IMR-90 (cell line): ENCODE results near the gene DHX57. TPM values are rescaled to one million over a fixed set of nuclear protein-coding genes. Genes with fewer than 3 reads are reported as not detected.

Source experiments
- ATAC-seq: fragments of 200-7000 bp; cut with Tn5 transposase; 2 replicates; pipeline ENCODE4 v1.9.1; 2020; ENCODE audit warnings: low read depth, mild to moderate bottlenecking, moderate library complexity
- BruUV-seq: library from RNA; stranded (reverse); fragments of 400-500 nt; replicated peaks from 2 replicates; lab custom pipeline; 2021; lab: Mats Ljungman, UMichigan
- CTCF ChIA-PET: fragments of 300-600 bp; formaldehyde crosslinking; extraction: SDS; loops from one replicate; lab custom pipeline; 2021; ENCODE audit warnings: antibody characterized with exemption; lab: Yijun Ruan, JAX
- POLR2A ChIA-PET: fragments of 300-600 bp; sonication (Branson Sonifier 250); formaldehyde crosslinking; loops from one replicate; lab custom pipeline; 2022; ENCODE audit warnings: antibody characterized with exemption; ENCODE audit not compliant: unreplicated experiment; lab: Charles Lee
- DNase-seq: peaks from one replicate; pipeline ENCODE4 v3.0.0; 2013
- H2AFZ ChIP-seq: replicated peaks from 2 replicates; pipeline ENCODE3; 2013; ENCODE audit warnings: low read length, mild to moderate bottlenecking; ENCODE audit not compliant: poor library complexity
- H2AK5ac ChIP-seq: 2 replicates; pipeline ENCODE4 v1.6.1; 2013; ENCODE audit warnings: low read depth, low read length, inconsistent platforms
- H2AK9ac ChIP-seq: replicated peaks from 2 replicates; pipeline ENCODE3; 2013; ENCODE audit warnings: mild to moderate bottlenecking, low read depth, low read length, moderate library complexity; ENCODE audit not compliant: poor library complexity
- H2BK120ac ChIP-seq: 2 replicates; pipeline ENCODE4 v1.6.1; 2013; ENCODE audit warnings: low read depth, low read length, inconsistent platforms
- H2BK15ac ChIP-seq: 3 replicates; pipeline ENCODE4 v1.6.1; 2013; ENCODE audit warnings: low read depth, low read length, inconsistent platforms
- H2BK20ac ChIP-seq: 2 replicates; pipeline ENCODE4 v1.6.1; 2013; ENCODE audit warnings: low read depth, mild to moderate bottlenecking, inconsistent platforms, low read length, moderate library complexity
- H2BK5ac ChIP-seq: 2 replicates; pipeline ENCODE4 v1.6.1; 2013; ENCODE audit warnings: mild to moderate bottlenecking, low read depth, low read length, inconsistent platforms; ENCODE audit not compliant: poor library complexity, severe bottlenecking
- H3K14ac ChIP-seq: replicated peaks from 2 replicates; pipeline ENCODE4 v1.6.1; 2013; ENCODE audit warnings: low read depth, low read length, inconsistent platforms
- H3K18ac ChIP-seq: 2 replicates; pipeline ENCODE4 v1.6.1; 2013; ENCODE audit warnings: low read depth, low read length, control low read depth
- H3K23ac ChIP-seq: 2 replicates; pipeline ENCODE4 v1.6.1; 2013; ENCODE audit warnings: low read depth, low read length, inconsistent platforms
- H3K27ac ChIP-seq: 2 replicates; pipeline ENCODE4 v1.5.1; 2013; ENCODE audit warnings: mild to moderate bottlenecking, control low read depth, low read length; ENCODE audit not compliant: insufficient read depth
- H3K27me3 ChIP-seq: 2 replicates; pipeline ENCODE4 v1.6.1; 2013; ENCODE audit warnings: low read length; ENCODE audit not compliant: control insufficient read depth, insufficient read depth
- H3K36me3 ChIP-seq: 2 replicates; pipeline ENCODE4 v1.6.1; 2013; ENCODE audit warnings: low read length, mixed read lengths; ENCODE audit not compliant: control insufficient read depth, insufficient read depth
- H3K4ac ChIP-seq: 2 replicates; pipeline ENCODE4 v1.6.1; 2013; ENCODE audit warnings: low read depth, low read length, inconsistent platforms
- H3K4me1 ChIP-seq: 2 replicates; pipeline ENCODE4 v1.6.1; 2013; ENCODE audit warnings: low read length, mixed read lengths; ENCODE audit not compliant: control insufficient read depth, insufficient read depth
- H3K4me2 ChIP-seq: 2 replicates; pipeline ENCODE4 v1.6.1; 2013; ENCODE audit warnings: low read depth, mild to moderate bottlenecking, control low read depth, low read length, moderate library complexity
- H3K4me3 ChIP-seq: 2 replicates; pipeline ENCODE4 v1.5.1; 2013; ENCODE audit warnings: low read depth, mild to moderate bottlenecking, control low read depth, low read length, moderate library complexity; ENCODE audit not compliant: insufficient read depth
- H3K56ac ChIP-seq: 2 replicates; pipeline ENCODE4 v1.6.1; 2013; ENCODE audit warnings: low read length, inconsistent platforms; ENCODE audit not compliant: insufficient read depth; ENCODE audit errors: extremely low read depth
- H3K79me1 ChIP-seq, 2 experiments: 2 replicates each; pipeline ENCODE4 v1.6.1; 2013; ENCODE audit warnings: low read length in 2 of 2, inconsistent platforms in 1 of 2, low read depth in 1 of 2
- H3K9ac ChIP-seq: 2 replicates; pipeline ENCODE4 v1.6.1; 2013; ENCODE audit warnings: low read depth, low read length, control low read depth
- H3K9me1 ChIP-seq: 2 replicates; pipeline ENCODE4 v1.6.1; 2013; ENCODE audit warnings: low read length, inconsistent platforms; ENCODE audit not compliant: insufficient read depth
- H3K9me3 ChIP-seq: 2 replicates; pipeline ENCODE4 v1.6.1; 2013; ENCODE audit warnings: low read length; ENCODE audit not compliant: control insufficient read depth, insufficient read depth
- H4K20me1 ChIP-seq: 2 replicates; pipeline ENCODE4 v1.6.1; 2013; ENCODE audit warnings: low read length, inconsistent platforms; ENCODE audit not compliant: insufficient read depth
- H4K5ac ChIP-seq: 2 replicates; pipeline ENCODE4 v1.6.1; 2013; ENCODE audit warnings: mild to moderate bottlenecking, low read depth, low read length, control low read depth
- H4K8ac ChIP-seq, 2 experiments: 2 replicates each; pipeline ENCODE4 v1.6.1; 2013; ENCODE audit warnings: low read depth in 2 of 2, low read length in 2 of 2, control low read depth in 1 of 2, inconsistent platforms in 1 of 2
- H4K91ac ChIP-seq: 2 replicates; pipeline ENCODE4 v1.6.1; 2013; ENCODE audit warnings: low read depth, low read length, inconsistent platforms; ENCODE audit not compliant: insufficient read depth
- BHLHE40 ChIP-seq: fragments of 150-350 bp; IDR thresholded peaks from 2 replicates; pipeline ENCODE4 v1.6.1; 2016; ENCODE audit warnings: mild to moderate bottlenecking, low read depth, low read length
- CEBPB ChIP-seq: IDR thresholded peaks from 2 replicates; pipeline ENCODE4 v1.6.1; 2012; ENCODE audit warnings: low read depth, low read length, improper control_type of control experiment
- CHD1 ChIP-seq: IDR thresholded peaks from 2 replicates; pipeline ENCODE4 v1.6.1; 2012; ENCODE audit warnings: low read depth, low read length, improper control_type of control experiment
- CTCF ChIP-seq: conservative IDR thresholded peaks from 2 replicates; pipeline ENCODE4 v1.5.1; 2012; ENCODE audit warnings: mild to moderate bottlenecking, low read depth, low read length, improper control_type of control experiment
- ELK1 ChIP-seq: fragments of 150-350 bp; IDR thresholded peaks from 2 replicates; pipeline ENCODE4 v1.6.1; 2016; ENCODE audit warnings: low read depth, mild to moderate bottlenecking, low read length, moderate library complexity, borderline replicate concordance
- FOS ChIP-seq: fragments of 150-350 bp; IDR thresholded peaks from 2 replicates; pipeline ENCODE4 v1.6.1; 2016; ENCODE audit warnings: low read depth, low read length
- MAFK ChIP-seq: IDR thresholded peaks from 2 replicates; pipeline ENCODE4 v1.6.1; 2012; ENCODE audit warnings: low read depth, low read length, improper control_type of control experiment
- MAZ ChIP-seq: IDR thresholded peaks from 2 replicates; pipeline ENCODE4 v1.6.1; 2012; ENCODE audit warnings: low read depth, mild to moderate bottlenecking, low read length, improper control_type of control experiment, moderate library complexity, borderline replicate concordance
- MXI1 ChIP-seq: IDR thresholded peaks from 2 replicates; pipeline ENCODE4 v1.6.1; 2012; ENCODE audit warnings: low read depth, mild to moderate bottlenecking, low read length, moderate library complexity, borderline replicate concordance
- NFE2L2 ChIP-seq: fragments of 150-350 bp; IDR thresholded peaks from 2 replicates; pipeline ENCODE4 v1.6.1; 2016; ENCODE audit warnings: low read depth, mild to moderate bottlenecking, low read length
- POLR2A ChIP-seq: IDR thresholded peaks from 2 replicates; pipeline ENCODE4 v1.6.1; 2012; ENCODE audit warnings: mild to moderate bottlenecking, low read depth, low read length
- RAD21 ChIP-seq: IDR thresholded peaks from 2 replicates; pipeline ENCODE4 v1.6.1; 2012; ENCODE audit warnings: low read length, improper control_type of control experiment
- RFX5 ChIP-seq: IDR thresholded peaks from 2 replicates; pipeline ENCODE4 v1.8.0; 2012; ENCODE audit warnings: low read depth, mild to moderate bottlenecking, low read length, moderate library complexity
- SMC3 ChIP-seq: fragments of 150-350 bp; IDR thresholded peaks from 2 replicates; pipeline ENCODE4 v1.6.1; 2016; ENCODE audit warnings: low read depth, mild to moderate bottlenecking, antibody characterized with exemption, low read length, moderate library complexity
- WGBS, 2 experiments: methylation state at CpG; one replicate each; pipeline versions ENCODE4 v1.1.5 to v1.1.7; 2013; ENCODE audit warnings: missing lambda C conversion rate in 2 of 2; ENCODE audit not compliant: insufficient read length in 1 of 2; ENCODE audit errors: extremely low coverage in 2 of 2; 5-methylcytosine and 5-hydroxymethylcytosine counted together
- dilution Hi-C: fragments of 300-500 bp; cut with HindIII; formaldehyde crosslinking; loops from one replicate; pipeline ENCODE4 v1.14.3; 2018; ENCODE audit warnings: low sequenced_read_pairs; ENCODE audit not compliant: unreplicated experiment
- in situ Hi-C: fragments of 300-500 bp; cut with MboI; formaldehyde crosslinking; loops from 3 replicates; pipeline ENCODE4 v1.14.3; 2019; ENCODE audit warnings: low sequenced_read_pairs, inconsistent platforms, mixed read lengths
- intact Hi-C: fragments of 100-400 bp; cut with micrococcal nuclease; formaldehyde crosslinking; loops from 2 replicates; pipeline ENCODE4 v1.10.0; 2022
- polyA plus RNA-seq, 3 experiments: library from polyadenylated mRNA; depleted of rRNA; stranded (reverse); fragments of >200 nt; gene quantifications; 2 replicates each; pipeline ENCODE4 v1.2.3, GENCODE V29; 2012; ENCODE audit warnings: low replicate concordance in 1 of 3
- total RNA-seq: library from RNA; depleted of rRNA; stranded (reverse); fragments of >200 nt; gene quantifications from 2 replicates; pipeline ENCODE4 v1.2.3, GENCODE V29; 2012
- TF ChIP-seq, protein P1 (sequence below): fragments of 150-350 bp; IDR thresholded peaks from 2 replicates; pipeline ENCODE4 v1.6.1; 2017; ENCODE audit warnings: mild to moderate bottlenecking, antibody characterized with exemption, low read length, low read depth

DHX57 gene
- total and polyA plus RNA-seq, 2 of the 4 experiments (the other 2 are of a cell fraction) = 9.5 to 24.4 TPM

- no peak overlapping the region for H3K4me3 ChIP-seq
- H3K4me1 ChIP-seq = no peaks in the 10 kb centered on the region
- BruUV-seq = no TSS peak
- in situ Hi-C loops = no loop called here
- H3K79me1 ChIP-seq = no peaks in the 10 kb centered on the region
- no peaks in the 10 kb centered on the region for H3K36me3 ChIP-seq
- H2BK5ac ChIP-seq = no peak overlapping the region
- H4K5ac ChIP-seq = no peak overlapping the region
- no CpG with 5 or more reads among the region's 1 CpG for whole genome bisulfite sequencing, 2 experiments
- ChIA-PET CTCF (no interaction called here), POLR2A (no interaction called here)
- no peak overlapping the region for H2AK5ac ChIP-seq
- no peak overlapping the region for H2AK9ac ChIP-seq
- no peak for ATAC-seq
- H2BK15ac ChIP-seq = no peak overlapping the region
- no peak overlapping the region for H3K27ac ChIP-seq
- no peaks in the 10 kb centered on the region for H3K27me3 ChIP-seq
- no peak overlapping the region for H3K14ac ChIP-seq
- H3K56ac ChIP-seq = no peak overlapping the region
- H4K8ac ChIP-seq = no peak overlapping the region
- H3K4me2 ChIP-seq = no peak overlapping the region
- H2BK20ac ChIP-seq = no peak overlapping the region
- H2BK120ac ChIP-seq = no peak overlapping the region
- H3K9ac ChIP-seq = no peak overlapping the region
- dilution Hi-C loops = no loop called here
- H2AFZ ChIP-seq = no peak overlapping the region
- H3K4ac ChIP-seq = no peak overlapping the region
- H3K9me3 ChIP-seq = no peaks in the 10 kb centered on the region; the same call in 1 of the 2 replicates
- H4K91ac ChIP-seq = no peak overlapping the region
- intact Hi-C loops = no loop called here
- H3K9me1 ChIP-seq = no peaks in the 10 kb centered on the region
- no peak overlapping the region for H3K18ac ChIP-seq
- no peak for DNase-seq
- H3K23ac ChIP-seq = no peak overlapping the region
- H4K20me1 ChIP-seq = no peaks in the 10 kb centered on the region
- TF ChIP-seq, protein P1, sequence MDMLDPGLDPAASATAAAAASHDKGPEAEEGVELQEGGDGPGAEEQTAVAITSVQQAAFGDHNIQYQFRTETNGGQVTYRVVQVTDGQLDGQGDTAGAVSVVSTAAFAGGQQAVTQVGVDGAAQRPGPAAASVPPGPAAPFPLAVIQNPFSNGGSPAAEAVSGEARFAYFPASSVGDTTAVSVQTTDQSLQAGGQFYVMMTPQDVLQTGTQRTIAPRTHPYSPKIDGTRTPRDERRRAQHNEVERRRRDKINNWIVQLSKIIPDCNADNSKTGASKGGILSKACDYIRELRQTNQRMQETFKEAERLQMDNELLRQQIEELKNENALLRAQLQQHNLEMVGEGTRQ = no peak
- TF ChIP-seq BHLHE40 (no peak), RAD21 (no peak), CHD1 (no peak), POLR2A (no peak), FOS (no peak), CEBPB (no peak), CTCF (no peak), NFE2L2 (no peak), RFX5 (no peak), SMC3 (no peak), MXI1 (no peak), MAFK (no peak), MAZ (no peak), ELK1 (no peak)
Observed at GRCh38 chr2:38887902-38888554, 12.3 kb upstream of the DHX57 start.
